GM12878 (cell line): Measurements from ENCODE around the gene MIEF1. TPM values are rescaled to one million over a fixed set of nuclear protein-coding genes. Genes with fewer than 3 reads are reported as not detected.

ENCODE experiments used
- ATAC-seq: fragments of 200-7000 bp; cut with Tn5 transposase; 3 replicates; pipeline ENCODE4 v1.9.1; 2020; ENCODE audit warnings: mild to moderate bottlenecking, moderate library complexity
- BruUV-seq: library from RNA; stranded (reverse); fragments of 400-500 nt; replicated peaks from 2 replicates; lab custom pipeline; 2021; lab: Mats Ljungman, UMichigan
- CTCF ChIA-PET: fragments of 300-600 bp; sonication (Branson Sonifier 250); formaldehyde crosslinking; extraction: SDS; loops from one replicate; lab custom pipeline; 2021; ENCODE audit warnings: inconsistent platforms; lab: Yijun Ruan, JAX
- POLR2A ChIA-PET: fragments of 350-600 bp; formaldehyde crosslinking; extraction: SDS; loops from one replicate; lab custom pipeline; 2021; ENCODE audit warnings: inconsistent platforms; lab: Charles Lee
- RAD21 ChIA-PET: fragments of 300-600 bp; sonication (Branson Sonifier 250); formaldehyde crosslinking; loops from one replicate; lab custom pipeline; 2023; ENCODE audit warnings: antibody characterized with exemption; ENCODE audit not compliant: unreplicated experiment; lab: Charles Lee
- SMC1A ChIA-PET: fragments of 300-600 bp; sonication (Branson Sonifier 250); formaldehyde crosslinking; loops from one replicate; lab custom pipeline; 2023; ENCODE audit not compliant: unreplicated experiment, uncharacterized antibody; lab: Charles Lee
- DNase-seq: peaks from one replicate; pipeline ENCODE4 v3.0.0-alpha.2; 2011; ENCODE audit warnings: low read depth, low spot score
- FAIRE-seq: peaks from 3 replicates; lab custom pipeline; 2011; peaks lifted over from hg19 to GRCh38; lab: Jason Lieb, UNC
- H2AFZ ChIP-seq: 2 replicates; pipeline ENCODE4 v1.6.0; 2011; ENCODE audit warnings: low read depth, low read length, control low read depth; ENCODE audit not compliant: control insufficient read depth
- H3K27ac ChIP-seq: 2 replicates; pipeline ENCODE4 v1.5.1; 2011; ENCODE audit warnings: control low read depth; ENCODE audit not compliant: control insufficient read depth, insufficient read depth
- H3K27me3 ChIP-seq, 2 experiments: replicated peaks in 1 of 2; 2 replicates each; pipeline versions ENCODE4 v1.6.0 to v1.6.1; 2011; ENCODE audit warnings: low read length in 1 of 2; ENCODE audit not compliant: control insufficient read depth in 2 of 2, insufficient read depth in 2 of 2
- H3K36me3 ChIP-seq, 2 experiments: 2 replicates each; pipeline ENCODE4 v1.5.1; 2011; ENCODE audit warnings: low read length in 1 of 2; ENCODE audit not compliant: control insufficient read depth in 2 of 2, insufficient read depth in 2 of 2
- H3K4me1 ChIP-seq: 2 replicates; pipeline ENCODE4 v1.6.1; 2011; ENCODE audit warnings: mild to moderate bottlenecking, low read length, moderate library complexity, mixed read lengths; ENCODE audit not compliant: control insufficient read depth, insufficient read depth
- H3K4me2 ChIP-seq: 2 replicates; pipeline ENCODE4 v1.6.0; 2011; ENCODE audit warnings: control low read depth; ENCODE audit not compliant: control insufficient read depth, insufficient read depth
- H3K4me3 ChIP-seq: fragments of 200-600 bp; sonication (generic); 2 replicates; pipeline ENCODE4 v1.5.1; 2016
- H3K79me2 ChIP-seq: 2 replicates; pipeline ENCODE4 v1.6.0; 2011; ENCODE audit warnings: low read length; ENCODE audit not compliant: control insufficient read depth, insufficient read depth
- H3K9ac ChIP-seq: 2 replicates; pipeline ENCODE4 v1.8.0; 2011; ENCODE audit warnings: low read length, control low read depth, mixed read lengths; ENCODE audit not compliant: control insufficient read depth, insufficient read depth
- H3K9me3 ChIP-seq: replicated peaks from 3 replicates; pipeline ENCODE4 v1.5.1; 2011; ENCODE audit warnings: mild to moderate bottlenecking, low read length; ENCODE audit not compliant: control insufficient read depth, insufficient read depth
- H4K20me1 ChIP-seq: 2 replicates; pipeline ENCODE4 v1.6.0; 2011; ENCODE audit not compliant: control insufficient read depth, insufficient read depth
- BCL3 ChIP-seq: IDR thresholded peaks from 2 replicates; pipeline ENCODE4 v1.6.1; 2011; ENCODE audit warnings: borderline replicate concordance, low read depth, mild to moderate bottlenecking, moderate library complexity, low read length; ENCODE audit not compliant: insufficient read depth, poor library complexity, severe bottlenecking
- BHLHE40 ChIP-seq, 2 experiments: fragments of 450-650 bp in 1 of 2; IDR thresholded peaks; 2 replicates each; pipeline ENCODE4 v1.6.1; 2011 to 2017; ENCODE audit warnings: low read depth in 2 of 2, borderline replicate concordance in 1 of 2, improper control_type of control experiment in 1 of 2, low read length in 1 of 2, mild to moderate bottlenecking in 1 of 2
- DPF2 ChIP-seq: fragments of 450-650 bp; IDR thresholded peaks from 2 replicates; pipeline ENCODE4 v1.6.1; 2017; ENCODE audit warnings: mild to moderate bottlenecking
- IRF5 ChIP-seq: fragments of 450-650 bp; IDR thresholded peaks from 2 replicates; pipeline ENCODE4 v1.6.1; 2017; ENCODE audit warnings: borderline replicate concordance
- JUND ChIP-seq: IDR thresholded peaks from 2 replicates; pipeline ENCODE4 v1.6.1; 2012; ENCODE audit warnings: low read depth, mild to moderate bottlenecking, low read length, improper control_type of control experiment, moderate library complexity
- MEF2A ChIP-seq: IDR thresholded peaks from 2 replicates; pipeline ENCODE4 v1.6.1; 2011; ENCODE audit warnings: low read depth, mild to moderate bottlenecking, low read length, moderate library complexity; ENCODE audit not compliant: insufficient read depth
- MYB ChIP-seq: fragments of 150-350 bp; IDR thresholded peaks from 2 replicates; pipeline ENCODE4 v1.6.1; 2014; ENCODE audit warnings: mild to moderate bottlenecking, low read depth, low read length, borderline replicate concordance
- NKRF ChIP-seq: fragments of 450-650 bp; conservative IDR thresholded peaks from 2 replicates; pipeline ENCODE4 v1.6.1; 2017; ENCODE audit warnings: mild to moderate bottlenecking, moderate library complexity
- POLR2A ChIP-seq: IDR thresholded peaks from 2 replicates; pipeline ENCODE4 v1.6.1; 2011; ENCODE audit warnings: low read depth, mild to moderate bottlenecking, low read length
- REST ChIP-seq: IDR thresholded peaks from 2 replicates; pipeline ENCODE4 v1.6.1; 2012; ENCODE audit warnings: mild to moderate bottlenecking, low read depth, low read length
- SIN3A ChIP-seq: IDR thresholded peaks from 2 replicates; pipeline ENCODE4 v1.6.1; 2012; ENCODE audit warnings: low read depth, low read length, improper control_type of control experiment
- YY1 ChIP-seq: IDR thresholded peaks from 2 replicates; pipeline ENCODE4 v1.6.1; 2011; ENCODE audit warnings: low read depth, mild to moderate bottlenecking, low read length
- ZNF622 ChIP-seq: fragments of 450-650 bp; IDR thresholded peaks from 2 replicates; pipeline ENCODE4 v1.6.1; 2017; ENCODE audit warnings: mild to moderate bottlenecking, inconsistent platforms
- ZSCAN29 ChIP-seq: fragments of 450-650 bp; IDR thresholded peaks from 2 replicates; pipeline ENCODE4 v1.6.1; 2017; ENCODE audit warnings: mild to moderate bottlenecking, moderate library complexity
- WGBS: methylation state at CpG from one replicate; pipeline ENCODE4 v1.1.6; 2016; ENCODE audit warnings: low lambda C conversion rate; ENCODE audit not compliant: insufficient replicate concordance, insufficient coverage; ENCODE audit errors: missing lambda C conversion rate; 5-methylcytosine and 5-hydroxymethylcytosine counted together
- in situ Hi-C: fragments of 300-500 bp; cut with MboI; formaldehyde crosslinking; loops from 9 replicates; pipeline ENCODE4 v1.14.3; 2018; ENCODE audit warnings: mixed read lengths
- intact Hi-C: fragments of 100-400 bp; cut with micrococcal nuclease; formaldehyde crosslinking; loops from one replicate; pipeline ENCODE4 v1.14.2; 2022; ENCODE audit not compliant: unreplicated experiment
- polyA plus RNA-seq, 11 experiments: library from polyadenylated mRNA; depleted of rRNA in 4 of 11; unstranded in 6 of 11; stranded (reverse) in 5 of 11; fragments of >200 nt; fragmentation: Nextera tagmentation in 4 of 11; fragmentation: Illumina TruSeq in 1 of 11; extraction: Ambion mirVana in 4 of 11; extraction: Trizol in 1 of 11; gene quantifications; 1 replicate in 1 of 11; 2 replicates in 10 of 11; pipeline versions ENCODE4 v1.2.1 to v1.2.3, GENCODE V29; 2011 to 2016; ENCODE audit warnings: inconsistent platforms in 2 of 11, missing spikeins in 2 of 11, low read depth in 1 of 11
- total RNA-seq, 4 experiments: library from RNA; depleted of rRNA in 3 of 4; stranded (reverse); fragments of >200 nt in 3 of 4; fragmentation: Illumina TruSeq in 1 of 4; extraction: Trizol in 1 of 4; gene quantifications; 2 replicates each; pipeline versions ENCODE4 v1.2.1 to v1.2.3, GENCODE V29; 2013 to 2021

Gene MIEF1
- total and polyA plus RNA-seq, 10 of the 15 experiments (the other 5 are each of a cell fraction or from before 2014, with no cell fraction given), result 12.4 to 52.3 (median 29.3) TPM

GRCh38 chr22:39454385-39454871 is 47.7 kb upstream of the MIEF1 start (continued):
- no peak for TF ChIP-seq IRF5
- TF ChIP-seq YY1, result no peak
- TF ChIP-seq, all 136 proteins: peak for 0

- Histone ChIP-seq H3K27me3 (no peaks in the 10 kb centered on the region), H3K9ac (peak within 1 kb of the TSS; percentile 85), H3K4me3 (peak within 1 kb of the TSS; percentile 86), H3K4me1 (peaks cover 10% of the 10 kb centered on the region), H3K27ac (peak within 1 kb of the TSS; percentile 78), H3K79me2 (peaks cover 57% of the 10 kb centered on the region), H3K9me3 (no peaks in the 10 kb centered on the region), H2AFZ (no peak within 1 kb of the TSS), H3K4me2 (peak within 1 kb of the TSS; percentile 84), H4K20me1 (no peaks in the 10 kb centered on the region), H3K36me3 (no peaks in the 10 kb centered on the region; a peak in 2 of 4 replicates)
- DNase-seq, result no peak
- ChIA-PET CTCF (no interaction called here), POLR2A (no interaction called here), SMC1A (no interaction called here), RAD21 (no interaction called here)
- FAIRE-seq, result no peak
- in situ Hi-C loops (no loop called here), intact Hi-C loops (no loop called here)
- no peak for ATAC-seq
- no TSS peak for BruUV-seq
- 38% methylated on average over 23 of the region's 80 CpGs for WGBS
- TF ChIP-seq REST (no peak), BCL3 (peak; percentile 9), POLR2A (0 out of 2 replicates have a peak, but pooled peaks have one; percentile 27), MEF2A (no peak), NKRF (no peak), ZNF622 (no peak), BHLHE40 (IDR thresholded peaks at IDR 0.05; ENCODE audit: borderline replicate concordance in 1 of 2, low read depth in 2 of 2, low read length in 1 of 2) (peak in 1 of 2 experiments; percentile 48; a peak in 2 of 4 replicates), JUND (no peak), SIN3A (no peak), DPF2 (no peak), MYB (no peak), ZSCAN29 (no peak)
Observed at GRCh38 chr22:39456522-39457197, 45.4 kb upstream of the MIEF1 start, which contains the start of gene MGAT3. Gene MGAT3 (plus strand): TSS chr22:39457012. CDS start chr22:39487348, 30,336 bp downstream.
